BLaER1 treated with 17β-estradiol and CSF1 and Interleukin-3, amounts not matched to agents 10 nM and 100 nM (cell line): ENCODE results near the gene TCF19.
"Not testable (repeated sequence)": the region's sequence is repeated elsewhere in the genome, so short reads cannot be mapped to it uniquely, and the experiment has no call there.

ENCODE experiments used
- H3K27ac ChIP-seq, 11 experiments: shearing (Covaris generic); formaldehyde crosslinking; 2 replicates each; pipeline ENCODE4 v1.8.1; 2022
- H3K27me3 ChIP-seq, 11 experiments: shearing (Covaris generic); formaldehyde crosslinking; 2 replicates each; pipeline ENCODE4 v1.8.1; 2022
- H3K36me3 ChIP-seq, 11 experiments: shearing (Covaris generic); formaldehyde crosslinking; 2 replicates each; pipeline ENCODE4 v1.8.1; 2022
- H3K4me1 ChIP-seq, 10 experiments: shearing (Covaris generic); formaldehyde crosslinking; 2 replicates each; pipeline ENCODE4 v1.8.1; 2022
- H3K4me2 ChIP-seq, 11 experiments: shearing (Covaris generic); formaldehyde crosslinking; 2 replicates each; pipeline ENCODE4 v1.8.1; 2022
- H3K4me3 ChIP-seq, 10 experiments: shearing (Covaris generic); formaldehyde crosslinking; 2 replicates each; pipeline ENCODE4 v1.8.1; 2022
- H3K9ac ChIP-seq, 11 experiments: shearing (Covaris generic); formaldehyde crosslinking; 2 replicates each; pipeline ENCODE4 v1.8.1; 2022
- H3K9me3 ChIP-seq, 11 experiments: shearing (Covaris generic); formaldehyde crosslinking; replicated peaks in 1 of 11; 2 replicates each; pipeline ENCODE4 v1.8.1; 2022
- H4K20me1 ChIP-seq, 11 experiments: shearing (Covaris generic); formaldehyde crosslinking; 2 replicates each; pipeline ENCODE4 v1.8.1; 2022
- Cebpa-rat ChIP-seq, 11 experiments: shearing (Covaris generic); IDR thresholded peaks; 2 replicates each; pipeline ENCODE4 v1.8.1; 2022

The TCF19 gene

GRCh38 chr6:31173406-31173805 is 15.0 kb downstream of the TCF19 start:
- Histone ChIP-seq H3K4me1 (no peaks in the 10 kb centered on the region), H3K9ac (no peak overlapping the region), H3K27me3 (no peaks in the 10 kb centered on the region)

DNA sequence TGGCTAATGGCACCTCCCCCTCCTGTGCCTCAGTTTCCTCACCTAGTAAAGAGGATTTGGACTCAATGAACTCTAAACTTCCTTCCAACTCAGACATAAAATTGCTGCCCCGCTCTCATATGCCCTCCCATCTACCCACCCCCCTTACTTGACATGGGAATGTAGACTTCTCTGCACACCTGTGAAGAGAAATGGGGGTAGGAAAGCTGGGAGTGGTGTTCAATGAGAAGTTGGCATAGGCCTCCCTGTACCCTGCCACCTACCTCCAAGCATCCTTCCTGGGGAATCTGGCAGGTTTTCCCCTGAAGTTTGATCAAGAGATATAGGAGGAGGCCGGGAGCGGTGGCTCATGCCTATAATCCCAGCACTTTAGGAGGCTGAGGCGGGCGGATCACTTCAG is 16.0 kb downstream of the TCF19 start:
- Histone ChIP-seq H3K27ac (no peak overlapping the region), H3K27me3 (no peaks in the 10 kb centered on the region), H3K9me3 (no peaks in the 10 kb centered on the region), H4K20me1 (no peaks in the 10 kb centered on the region), H3K4me3 (no peak overlapping the region), H3K4me1 (peaks cover 0 to 6% (median 0%) of the 10 kb centered on the region in 10 experiments; a peak in 2 of 20 replicates), H3K36me3 (no peaks in the 10 kb centered on the region), H3K9ac (no peak overlapping the region), H3K4me2 (no peak overlapping the region)
- TF ChIP-seq Cebpa-rat (IDR thresholded peaks at IDR 0.05), result no peak

More at GRCh38 chr6:31173406-31173805, 15.0 kb downstream of the TCF19 start:
- Histone ChIP-seq H3K4me3 (no peak overlapping the region), H3K9me3 (no peaks in the 10 kb centered on the region), H3K27ac (no peak overlapping the region), H3K4me2 (no peak overlapping the region), H3K36me3 (no peaks in the 10 kb centered on the region), H4K20me1 (no peaks in the 10 kb centered on the region)
- no peak for TF ChIP-seq Cebpa-rat (IDR thresholded peaks at IDR 0.05)

DNA sequence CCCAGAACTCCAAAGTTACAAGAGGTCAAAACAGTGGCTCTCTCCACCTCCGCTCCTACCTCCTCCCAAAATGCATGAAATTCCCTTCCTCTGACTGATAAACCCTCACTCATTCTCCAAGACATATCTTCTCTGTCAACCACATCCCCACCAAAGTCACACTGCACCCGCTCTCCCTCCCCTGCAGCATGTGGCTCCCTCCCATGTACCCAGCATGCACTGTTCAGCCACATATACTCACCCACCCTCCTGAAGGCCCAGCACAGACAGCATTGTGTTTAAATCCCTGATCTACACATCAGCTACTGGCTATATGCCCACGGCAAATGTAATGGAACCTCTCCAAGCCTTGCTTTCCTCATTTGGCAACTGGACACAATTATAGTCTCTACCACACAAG is 17.6 kb downstream of the TCF19 start:
- TF ChIP-seq Cebpa-rat (IDR thresholded peaks at IDR 0.05), result no peak
- H4K20me1 ChIP-seq, result no peaks in the 10 kb centered on the region
- H3K36me3 ChIP-seq, result no peaks in the 10 kb centered on the region
- no peaks in the 10 kb centered on the region for H3K27me3 ChIP-seq
- no peaks in the 10 kb centered on the region for H3K9me3 ChIP-seq
- H3K27ac ChIP-seq, result no peak overlapping the region
- H3K4me2 ChIP-seq, result no peak overlapping the region
- H3K4me1 ChIP-seq, result peaks cover 0 to 6% (median 0%) of the 10 kb centered on the region in 10 experiments; a peak in 2 of 20 replicates
- no peak overlapping the region for H3K4me3 ChIP-seq
- no peak overlapping the region for H3K9ac ChIP-seq

DNA sequence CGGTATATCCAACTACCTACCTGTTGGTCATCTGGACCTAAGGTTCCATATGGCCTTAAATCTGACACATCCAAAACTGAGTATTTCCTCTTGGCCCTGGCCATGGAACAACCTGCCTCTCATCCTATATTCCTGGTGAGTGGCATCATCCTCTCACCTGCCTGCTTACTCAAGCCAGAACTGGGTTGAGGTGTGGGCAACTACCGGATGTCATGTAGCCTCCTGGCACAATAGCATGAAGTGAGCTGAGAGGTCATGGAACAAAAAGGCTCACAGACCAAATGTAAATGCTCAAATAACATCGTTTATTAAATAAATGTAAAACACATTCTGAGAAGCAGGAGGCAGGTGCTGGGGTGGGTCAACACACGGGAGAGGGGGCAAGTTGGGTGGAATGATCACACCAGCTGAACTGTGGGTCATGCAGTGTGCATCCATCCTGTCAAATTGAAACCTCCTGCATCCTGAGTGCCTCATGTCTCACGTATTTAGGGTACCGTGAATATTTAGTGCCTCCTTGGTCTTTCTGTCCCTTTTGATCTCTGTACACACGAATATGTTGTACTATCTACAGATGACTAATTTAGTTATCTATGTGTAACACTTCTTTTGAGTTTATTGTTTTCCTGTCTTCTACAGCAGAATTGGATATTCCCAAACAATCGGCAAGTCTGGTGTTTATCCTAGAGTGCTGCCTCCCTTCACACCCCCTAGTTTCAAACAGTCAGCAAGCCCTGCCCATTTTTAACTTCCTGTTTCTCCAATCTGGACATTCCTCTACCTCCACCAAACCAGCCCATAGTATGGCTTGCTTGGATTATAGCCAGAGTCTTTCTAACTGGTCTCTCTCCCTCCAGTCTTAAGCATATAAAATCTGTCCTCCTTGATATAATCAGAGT is 20.0 kb downstream of the TCF19 start:
- no peak for TF ChIP-seq Cebpa-rat (IDR thresholded peaks at IDR 0.05)
- H3K9me3 ChIP-seq, result no peaks in the 10 kb centered on the region
- H3K4me3 ChIP-seq, result no peak overlapping the region
- H4K20me1 ChIP-seq, result no peaks in the 10 kb centered on the region
- no peak overlapping the region for H3K9ac ChIP-seq
- peaks cover 0 to 6% (median 0%) of the 10 kb centered on the region in 10 experiments; a peak in 2 of 20 replicates for H3K4me1 ChIP-seq
- peak overlapping the region in 1 of 11 experiments; percentile 37; a peak in 1 of 22 replicates for H3K4me2 ChIP-seq
- no peaks in the 10 kb centered on the region for H3K36me3 ChIP-seq
- no peaks in the 10 kb centered on the region for H3K27me3 ChIP-seq
- no peak overlapping the region for H3K27ac ChIP-seq

GRCh38 chr6:31179042-31179386 is 20.6 kb downstream of the TCF19 start:
- H3K36me3 ChIP-seq, result no peaks in the 10 kb centered on the region
- H3K4me2 ChIP-seq, result peak overlapping the region in 1 of 11 experiments; percentile 37; a peak in 1 of 22 replicates
- H3K27ac ChIP-seq, result no peak overlapping the region
- no peak for TF ChIP-seq Cebpa-rat (IDR thresholded peaks at IDR 0.05)
- no peaks in the 10 kb centered on the region for H4K20me1 ChIP-seq
- no peak overlapping the region for H3K9ac ChIP-seq
- no peak overlapping the region for H3K4me3 ChIP-seq
- no peaks in the 10 kb centered on the region for H3K9me3 ChIP-seq
- H3K4me1 ChIP-seq, result peaks cover 0 to 6% (median 0%) of the 10 kb centered on the region in 10 experiments; a peak in 2 of 20 replicates
- no peaks in the 10 kb centered on the region for H3K27me3 ChIP-seq

- TF ChIP-seq Cebpa-rat (IDR thresholded peaks at IDR 0.05), result no peak
- H3K27ac ChIP-seq, result no peak overlapping the region
- H3K4me1 ChIP-seq, result peaks cover 0 to 6% (median 0%) of the 10 kb centered on the region in 10 experiments; a peak in 2 of 20 replicates
- no peaks in the 10 kb centered on the region for H3K9me3 ChIP-seq
- no peak overlapping the region for H3K4me2 ChIP-seq
- H3K27me3 ChIP-seq, result no peaks in the 10 kb centered on the region
- no peak overlapping the region for H3K4me3 ChIP-seq
- no peaks in the 10 kb centered on the region for H3K36me3 ChIP-seq
- H4K20me1 ChIP-seq, result no peaks in the 10 kb centered on the region
- no peak overlapping the region for H3K9ac ChIP-seq
Observed at GRCh38 chr6:31179896-31180295, 21.5 kb downstream of the TCF19 start.

- Histone ChIP-seq H3K9me3 (no peaks in the 10 kb centered on the region), H3K4me3 (no peak overlapping the region), H4K20me1 (no peaks in the 10 kb centered on the region), H3K9ac (no peak overlapping the region), H3K4me1 (peaks cover 0 to 6% (median 0%) of the 10 kb centered on the region in 10 experiments; a peak in 2 of 20 replicates), H3K36me3 (no peaks in the 10 kb centered on the region), H3K27me3 (no peaks in the 10 kb centered on the region), H3K4me2 (no peak overlapping the region), H3K27ac (no peak overlapping the region)
- TF ChIP-seq Cebpa-rat (IDR thresholded peaks at IDR 0.05), result no peak
Observed at GRCh38 chr6:31180500-31180899, 22.1 kb downstream of the TCF19 start.

DNA sequence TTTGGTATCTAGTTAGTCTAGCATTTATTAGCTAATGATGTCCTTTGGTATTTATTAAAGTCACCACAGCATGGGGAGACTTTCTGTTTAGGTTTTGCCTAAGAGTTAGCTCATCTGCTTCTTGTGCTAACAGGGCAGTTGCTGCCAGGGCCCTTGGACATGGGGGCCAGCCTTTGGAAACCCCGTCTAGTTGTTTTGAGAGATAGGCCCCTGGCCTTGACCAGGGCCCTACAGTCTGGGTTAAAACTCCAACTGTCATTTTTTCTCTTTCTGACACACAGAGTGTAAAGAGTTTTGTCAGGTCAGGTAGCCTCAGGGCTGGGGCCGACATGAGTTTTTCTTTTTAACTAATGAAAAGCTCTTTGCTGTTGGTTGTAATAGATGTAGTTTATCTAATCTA is 24.9 kb downstream of the TCF19 start:
- not testable (repeated sequence) for H3K4me1 ChIP-seq, H3K36me3 ChIP-seq, H4K20me1 ChIP-seq, H3K9me3 ChIP-seq, H3K4me3 ChIP-seq, H3K9ac ChIP-seq, H3K27ac ChIP-seq, H3K4me2 ChIP-seq, H3K27me3 ChIP-seq

- not testable (repeated sequence) for H3K9me3 ChIP-seq, H3K4me1 ChIP-seq, H3K27ac ChIP-seq, H4K20me1 ChIP-seq, H3K27me3 ChIP-seq, H3K4me2 ChIP-seq, H3K36me3 ChIP-seq, H3K4me3 ChIP-seq, H3K9ac ChIP-seq
Observed at GRCh38 chr6:31183859-31184258, 25.5 kb downstream of the TCF19 start.

DNA sequence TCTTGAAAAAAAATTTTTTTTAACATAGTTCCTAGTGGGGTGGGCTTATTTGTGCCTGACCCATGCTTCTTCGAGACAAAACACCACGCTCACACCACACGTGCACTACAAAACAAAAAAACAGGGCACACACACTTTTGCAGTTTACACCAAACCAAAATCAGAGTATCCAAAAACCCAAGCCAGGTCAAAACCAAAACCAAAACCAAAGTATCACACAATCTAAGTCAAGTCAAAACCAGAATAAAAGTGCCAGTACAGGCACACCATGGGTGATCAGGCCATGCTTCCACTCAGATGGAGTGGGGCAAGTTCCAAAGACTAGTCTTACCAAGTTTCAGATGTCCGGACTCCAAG is 27.3 kb downstream of the TCF19 start:
- H3K4me1 ChIP-seq, H3K4me3 ChIP-seq, H3K9ac ChIP-seq, H3K27ac ChIP-seq, H3K9me3 ChIP-seq, H4K20me1 ChIP-seq, H3K36me3 ChIP-seq, H3K27me3 ChIP-seq: not testable (repeated sequence)
- H3K4me2 ChIP-seq, result 0 out of 22 replicates have a peak overlapping the region, but pooled peaks of 1 of the 11 experiments have one; percentile 22
